Ectodermal cell (in vitro differentiated cells): ENCODE results near the gene C13orf46.
"Not testable (repeated sequence)": the region's sequence is repeated elsewhere in the genome, so short reads cannot be mapped to it uniquely, and the experiment has no call there.

Source experiments
- H3K27ac ChIP-seq: 2 replicates; pipeline ENCODE4 v1.7.0; 2013; ENCODE audit warnings: mild to moderate bottlenecking, low read depth, low read length; ENCODE audit not compliant: insufficient read depth, poor library complexity, severe bottlenecking
- H3K27me3 ChIP-seq: 2 replicates; pipeline ENCODE4 v1.7.0; 2013; ENCODE audit warnings: mild to moderate bottlenecking, low read length; ENCODE audit not compliant: insufficient read depth, control insufficient read depth, poor library complexity, severe bottlenecking
- H3K36me3 ChIP-seq: one replicate; pipeline ENCODE4 v1.7.0; 2013; ENCODE audit warnings: low read length; ENCODE audit not compliant: control insufficient read depth, insufficient read depth
- H3K4me1 ChIP-seq: one replicate; pipeline ENCODE4 v1.7.0; 2013; ENCODE audit warnings: low read length; ENCODE audit not compliant: control insufficient read depth, insufficient read depth
- H3K4me3 ChIP-seq: 2 replicates; pipeline ENCODE4 v1.7.0; 2013; ENCODE audit warnings: low read depth, low read length, control low read depth; ENCODE audit not compliant: insufficient read depth
- H3K9me3 ChIP-seq: 2 replicates; pipeline ENCODE4 v1.7.0; 2013; ENCODE audit warnings: mild to moderate bottlenecking, low read length, moderate library complexity; ENCODE audit not compliant: control insufficient read depth
- WGBS, 2 experiments: methylation state at CpG; one replicate each; pipeline ENCODE4 v1.1.7; 2013; ENCODE audit warnings: missing lambda C conversion rate in 2 of 2; 5-methylcytosine and 5-hydroxymethylcytosine counted together

The C13orf46 gene

GRCh38 chr13:113915012-113915763, 58.7 kb downstream of the C13orf46 start:
- Histone ChIP-seq H3K4me3 (no peak overlapping the region), H3K4me1 (no peaks in the 10 kb centered on the region), H3K36me3 (no peaks in the 10 kb centered on the region), H3K27me3 (no peaks in the 10 kb centered on the region), H3K9me3 (no peaks in the 10 kb centered on the region), H3K27ac (no peak overlapping the region)
- 88 to 90% methylated on average over 21 of the region's 21 CpGs for WGBS, 2 experiments

GRCh38 chr13:113914333-113915011, 59.4 kb downstream of the C13orf46 start:
- WGBS, 2 experiments, result 92 to 95% methylated on average over 24 of the region's 24 CpGs
- Histone ChIP-seq H3K9me3 (no peaks in the 10 kb centered on the region), H3K27ac (no peak overlapping the region), H3K4me3 (no peak overlapping the region), H3K4me1 (no peaks in the 10 kb centered on the region), H3K27me3 (no peaks in the 10 kb centered on the region), H3K36me3 (no peaks in the 10 kb centered on the region)

- WGBS, 2 experiments, result 94 to 96% methylated on average over 22 of the region's 22 CpGs
- not testable (repeated sequence) for H3K36me3 ChIP-seq, H3K4me1 ChIP-seq, H3K27me3 ChIP-seq, H3K4me3 ChIP-seq, H3K27ac ChIP-seq, H3K9me3 ChIP-seq
These were observed 60.0 kb downstream of the C13orf46 start for GRCh38 chr13:113913838-113914237.

GRCh38 chr13:113913408-113913807, 60.5 kb downstream of the C13orf46 start:
- H3K4me1 ChIP-seq, H3K36me3 ChIP-seq, H3K27me3 ChIP-seq, H3K9me3 ChIP-seq, H3K4me3 ChIP-seq, H3K27ac ChIP-seq: not testable (repeated sequence)
- 82 to 94% methylated on average over 5 to 8 of the region's 8 CpGs for WGBS, 2 experiments

- H3K27ac ChIP-seq, result no peak overlapping the region
- no peaks in the 10 kb centered on the region for H3K27me3 ChIP-seq
- H3K4me1 ChIP-seq, result no peaks in the 10 kb centered on the region
- WGBS, 2 experiments, result 69 to 92% methylated on average over 1 to 3 of the region's 3 CpGs
- H3K9me3 ChIP-seq, result no peaks in the 10 kb centered on the region
- H3K4me3 ChIP-seq, result no peak overlapping the region
- no peaks in the 10 kb centered on the region for H3K36me3 ChIP-seq
These were observed 61.3 kb downstream of the C13orf46 start for GRCh38 chr13:113912596-113912995.

GRCh38 chr13:113907635-113908617, 66.0 kb downstream of the C13orf46 start:
- H3K4me3 ChIP-seq, result no peak overlapping the region
- no peaks in the 10 kb centered on the region for H3K36me3 ChIP-seq
- no peak overlapping the region for H3K27ac ChIP-seq
- no peaks in the 10 kb centered on the region for H3K4me1 ChIP-seq
- WGBS, 2 experiments, result 86 to 87% methylated on average over 17 of the region's 17 CpGs
- H3K9me3 ChIP-seq, result no peaks in the 10 kb centered on the region
- no peaks in the 10 kb centered on the region for H3K27me3 ChIP-seq

GRCh38 chr13:113906571-113906970, 67.3 kb downstream of the C13orf46 start:
- H3K36me3 ChIP-seq, result no peaks in the 10 kb centered on the region
- H3K4me1 ChIP-seq, result no peaks in the 10 kb centered on the region
- no peaks in the 10 kb centered on the region for H3K9me3 ChIP-seq
- no peaks in the 10 kb centered on the region for H3K27me3 ChIP-seq
- no peak overlapping the region for H3K27ac ChIP-seq
- H3K4me3 ChIP-seq, result no peak overlapping the region
- 86 to 93% methylated on average over 4 of the region's 4 CpGs for WGBS, 2 experiments

GRCh38 chr13:113905942-113906341, 67.9 kb downstream of the C13orf46 start:
- 94 to 97% methylated on average over 8 of the region's 8 CpGs for WGBS, 2 experiments
- H3K4me3 ChIP-seq, result no peak overlapping the region
- H3K36me3 ChIP-seq, result no peaks in the 10 kb centered on the region
- H3K27ac ChIP-seq, result no peak overlapping the region
- H3K27me3 ChIP-seq, result no peaks in the 10 kb centered on the region
- no peaks in the 10 kb centered on the region for H3K9me3 ChIP-seq
- H3K4me1 ChIP-seq, result no peaks in the 10 kb centered on the region

GRCh38 chr13:113905018-113905417, 68.9 kb downstream of the C13orf46 start:
- Histone ChIP-seq H3K4me3 (no peak overlapping the region), H3K36me3 (no peaks in the 10 kb centered on the region), H3K27ac (no peak overlapping the region), H3K9me3 (no peaks in the 10 kb centered on the region), H3K4me1 (no peaks in the 10 kb centered on the region), H3K27me3 (no peaks in the 10 kb centered on the region)
- WGBS, 2 experiments, result 77 to 81% methylated on average over 9 of the region's 9 CpGs

- Histone ChIP-seq H3K4me1 (no peaks in the 10 kb centered on the region), H3K36me3 (no peaks in the 10 kb centered on the region), H3K27me3 (no peaks in the 10 kb centered on the region), H3K4me3 (no peak overlapping the region), H3K9me3 (no peaks in the 10 kb centered on the region), H3K27ac (no peak overlapping the region)
- 65 to 67% methylated on average over 8 of the region's 8 CpGs for WGBS, 2 experiments
These were observed 69.5 kb downstream of the C13orf46 start for GRCh38 chr13:113904411-113904810.
